Amniotic stem cell (primary cell): ENCODE results near the gene BTBD10.

Source experiments
- DNase-seq: peaks from one replicate; lab custom pipeline; 2025; lab: John Stamatoyannopoulos, UW

BTBD10 gene

GRCh38 chr11:13373216-13373615, 89.8 kb downstream of the BTBD10 start:
- DNase-seq, result no peak

DNA sequence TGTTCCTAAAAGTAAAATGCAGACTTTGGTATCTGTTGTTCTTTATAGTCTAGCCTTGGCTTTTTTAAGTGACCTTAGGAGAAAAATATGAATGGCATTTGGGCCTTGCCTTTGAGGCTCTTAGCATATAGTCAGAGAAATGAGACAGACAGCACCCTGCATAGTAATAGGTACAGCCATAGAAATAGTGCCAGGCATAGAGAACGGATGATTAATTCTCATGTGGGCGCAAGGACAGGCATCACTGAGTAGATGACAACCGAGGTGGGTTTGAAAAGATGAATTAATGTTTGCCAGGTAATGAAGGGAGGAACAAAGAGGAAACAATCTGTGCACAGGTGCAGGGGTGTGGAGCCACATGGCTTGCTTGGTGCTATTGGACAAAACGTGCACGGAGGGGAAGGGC, 95.0 kb downstream of the BTBD10 start:
- DNase-seq, result peak; percentile 3

DNA sequence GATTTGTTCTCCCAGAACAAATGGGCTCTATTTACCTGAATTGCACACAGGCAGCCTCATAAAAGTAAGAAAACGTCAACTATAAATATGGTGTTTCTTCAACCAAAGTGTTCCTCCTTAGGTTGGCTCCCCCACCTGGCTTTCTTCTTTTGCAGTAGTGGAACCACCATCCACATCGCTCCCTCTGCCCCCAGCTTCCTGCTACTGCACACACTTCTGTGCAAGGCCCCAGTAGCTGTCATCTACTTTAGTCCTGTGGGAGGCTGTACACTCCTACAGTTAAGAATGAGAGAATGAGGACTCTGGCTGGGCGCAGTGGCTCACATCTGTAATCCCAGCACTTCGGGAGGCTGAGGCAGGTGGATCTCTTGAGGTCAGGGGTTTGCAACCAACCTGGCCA, 95.9 kb downstream of the BTBD10 start:
- DNase-seq, result no peak

DNA sequence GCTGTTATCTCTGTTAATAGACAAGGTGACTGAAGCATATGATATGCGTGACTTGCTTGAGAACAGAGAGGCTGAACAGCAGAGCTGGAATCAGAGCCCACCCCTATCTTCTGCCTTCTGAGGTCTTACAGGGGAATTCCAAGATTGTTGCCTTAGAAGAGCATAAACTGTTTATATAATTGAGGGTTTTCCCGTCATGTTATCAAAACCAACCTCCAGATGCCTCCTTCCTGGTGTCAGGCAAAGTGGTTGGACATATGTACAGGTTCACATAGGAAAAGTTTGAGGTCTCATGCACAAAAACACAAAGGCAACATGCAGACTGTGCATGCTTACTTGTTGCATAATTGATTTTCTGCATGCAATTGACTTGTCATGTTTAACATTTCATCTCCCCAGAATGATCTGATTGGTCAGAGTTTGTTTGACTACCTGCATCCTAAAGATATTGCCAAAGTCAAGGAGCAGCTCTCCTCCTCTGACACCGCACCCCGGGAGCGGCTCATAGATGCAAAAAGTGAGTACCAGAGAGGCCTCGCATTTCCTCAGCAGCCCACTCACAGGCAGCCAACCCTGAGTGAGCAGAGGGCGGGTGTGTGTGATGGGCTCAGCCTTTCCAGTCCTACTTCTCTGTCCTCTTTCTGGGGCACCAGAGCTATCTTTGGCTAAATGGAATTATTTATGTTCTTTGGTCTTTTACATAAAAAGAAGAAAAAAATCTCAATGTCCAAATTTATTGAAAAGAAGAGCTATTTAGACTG, 96.6 kb downstream of the BTBD10 start:
- no peak for DNase-seq

DNA sequence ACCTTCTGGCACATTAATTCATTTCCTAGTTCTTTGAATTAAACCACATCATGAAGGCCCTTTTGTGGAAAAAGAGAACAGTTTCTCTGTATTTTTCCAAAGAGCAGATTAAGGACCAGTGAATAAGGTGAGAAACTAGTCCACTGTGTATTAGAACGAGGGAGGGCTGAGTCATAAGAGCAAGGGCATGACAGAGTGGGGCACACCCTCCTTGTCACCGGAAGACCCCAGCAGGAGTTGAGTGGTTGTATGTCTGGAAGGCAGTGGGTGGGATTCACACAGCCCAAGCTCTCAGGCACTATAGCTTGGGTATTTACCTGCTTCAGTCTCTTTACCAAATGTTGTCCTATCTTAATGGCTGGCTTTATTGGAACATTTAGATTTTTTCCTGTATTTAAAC, 98.6 kb downstream of the BTBD10 start:
- DNase-seq, result no peak

GRCh38 chr11:13362596-13363109, 100.4 kb downstream of the BTBD10 start:
- DNase-seq, result no peak

DNA sequence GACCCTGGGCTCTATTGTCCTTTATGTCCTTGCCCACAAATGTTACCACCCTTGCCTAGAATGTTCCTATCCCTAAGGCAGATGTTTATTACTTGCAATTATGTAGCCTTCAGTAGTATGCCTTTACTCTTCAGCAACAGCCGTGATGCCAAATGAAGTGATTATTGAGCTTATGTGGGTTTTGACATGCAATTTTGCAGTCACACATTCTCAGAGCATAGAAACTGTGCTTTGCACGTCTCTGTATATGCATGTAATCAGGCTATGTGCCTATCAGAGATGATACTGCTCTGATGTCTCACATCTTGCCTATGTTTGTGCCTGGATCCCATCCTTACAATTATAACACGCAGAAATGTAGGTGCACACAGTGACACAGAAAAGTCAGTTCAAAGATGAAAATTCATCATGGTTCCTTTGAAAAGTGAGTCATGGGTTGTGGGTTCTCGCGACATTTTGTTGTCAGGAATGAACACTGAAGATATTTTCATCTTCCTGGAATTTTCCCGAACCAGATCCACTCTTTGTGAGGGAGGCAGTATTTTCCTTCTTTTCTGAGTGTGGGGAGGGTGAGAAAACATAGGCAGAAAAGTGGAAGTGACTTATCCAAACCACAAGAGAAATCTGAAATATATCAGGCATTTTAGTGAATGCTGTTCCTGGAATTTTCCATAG, 104.3 kb downstream of the BTBD10 start:
- DNase-seq, result peak; percentile 5

GRCh38 chr11:13357232-13357631, 105.8 kb downstream of the BTBD10 start:
- no peak for DNase-seq

DNA sequence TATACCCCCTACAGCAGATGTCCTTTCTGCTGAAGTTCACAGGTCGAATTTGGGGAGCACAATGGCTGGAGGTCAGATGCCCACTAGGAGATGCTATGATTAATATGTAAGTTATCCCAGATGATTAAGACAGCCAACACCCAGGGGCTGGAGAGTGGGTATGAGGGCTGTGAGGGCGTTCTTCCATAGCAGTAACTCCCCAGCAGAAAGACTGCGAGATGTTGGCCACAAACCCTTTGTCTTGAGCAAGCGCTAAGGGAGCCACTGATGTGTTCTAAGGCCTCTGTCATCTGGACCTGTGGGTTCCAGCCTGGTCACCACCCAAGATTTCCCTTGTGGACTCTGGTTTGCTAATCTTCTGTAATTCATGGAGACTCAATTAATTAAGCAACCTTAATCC, 107.8 kb downstream of the BTBD10 start:
- DNase-seq, result no peak

DNA sequence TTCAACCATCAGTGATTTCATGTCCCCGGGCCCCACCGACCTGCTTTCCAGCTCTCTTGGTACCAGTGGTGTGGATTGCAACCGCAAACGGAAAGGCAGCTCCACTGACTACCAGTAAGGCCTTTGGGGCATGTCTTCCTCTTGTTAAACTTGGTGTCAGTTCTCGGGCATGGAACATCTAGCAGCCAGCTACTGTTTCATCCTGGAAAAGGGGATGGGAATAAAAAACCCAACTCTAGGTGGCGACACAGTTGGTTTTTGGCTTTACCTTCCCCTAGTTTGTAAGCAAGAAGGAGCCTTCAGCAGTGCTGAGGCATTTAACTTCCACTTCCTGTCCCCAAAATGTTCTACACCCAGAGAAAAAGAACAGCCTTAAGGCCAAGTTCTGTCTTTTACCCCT, 108.7 kb downstream of the BTBD10 start:
- no peak for DNase-seq

DNA sequence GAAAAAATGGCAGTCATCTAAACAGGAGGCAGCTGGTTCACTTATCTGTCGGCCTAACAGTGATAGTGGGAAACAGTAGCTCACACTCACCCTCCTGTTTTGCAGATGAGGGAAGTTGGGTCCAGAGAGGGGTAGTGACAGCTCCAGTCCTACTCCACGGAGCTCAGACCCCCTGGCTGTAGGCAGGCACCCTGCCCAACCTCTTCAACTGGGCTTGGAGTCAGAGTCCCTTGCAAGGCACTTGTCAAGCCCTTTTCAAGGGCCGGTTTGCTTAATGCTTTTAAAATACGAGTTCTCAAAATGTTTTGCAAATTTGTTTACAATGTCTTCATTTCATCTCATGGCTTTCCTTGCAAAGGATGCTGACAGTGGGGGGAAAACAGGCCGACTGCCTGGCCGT, 110.3 kb downstream of the BTBD10 start:
- no peak for DNase-seq

- no peak for DNase-seq
Observed at GRCh38 chr11:13349581-13349980, 113.4 kb downstream of the BTBD10 start.

DNA sequence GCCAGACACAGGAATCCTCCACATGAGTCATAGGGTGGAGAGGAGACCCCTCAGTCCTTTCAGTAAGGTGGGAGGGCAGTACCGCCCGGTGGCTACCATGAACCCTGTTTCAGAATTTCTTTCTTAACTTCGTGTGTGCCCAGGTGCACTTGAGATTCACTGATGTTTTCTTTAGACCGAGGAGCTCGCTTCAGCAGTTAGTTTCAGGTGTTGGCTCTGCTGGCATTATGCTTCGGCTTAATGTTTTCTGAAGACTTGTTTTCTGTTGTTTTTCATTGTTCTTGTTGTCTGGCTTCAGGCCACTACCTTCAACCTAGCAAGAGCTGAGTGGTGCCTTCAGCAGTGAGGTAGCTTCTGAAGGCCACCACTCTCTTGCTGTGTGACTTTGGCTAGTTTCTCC, 114.0 kb downstream of the BTBD10 start:
- DNase-seq, result no peak

- DNase-seq, result no peak
Observed at GRCh38 chr11:13348305-13348704, 114.7 kb downstream of the BTBD10 start.

DNA sequence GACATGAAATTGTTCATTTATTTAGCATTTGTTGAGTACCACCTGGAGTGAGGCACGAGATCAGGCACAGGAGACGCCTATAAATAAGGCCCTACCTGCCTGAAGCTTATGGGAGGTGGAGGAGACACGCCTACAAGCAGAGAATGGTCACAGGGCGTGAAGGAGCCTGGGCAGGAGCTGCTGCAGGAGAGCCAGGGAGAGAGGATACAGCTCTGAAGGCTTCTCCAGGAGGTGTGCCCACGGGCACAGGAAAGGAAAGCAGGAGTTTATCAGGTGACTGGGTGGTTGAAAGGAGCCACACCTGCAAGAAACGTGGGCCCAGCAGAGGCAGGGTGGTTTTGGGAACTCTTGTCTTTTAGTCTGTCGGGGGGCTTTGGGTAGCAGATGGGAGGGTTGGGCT, 115.1 kb downstream of the BTBD10 start:
- DNase-seq, result no peak

DNA sequence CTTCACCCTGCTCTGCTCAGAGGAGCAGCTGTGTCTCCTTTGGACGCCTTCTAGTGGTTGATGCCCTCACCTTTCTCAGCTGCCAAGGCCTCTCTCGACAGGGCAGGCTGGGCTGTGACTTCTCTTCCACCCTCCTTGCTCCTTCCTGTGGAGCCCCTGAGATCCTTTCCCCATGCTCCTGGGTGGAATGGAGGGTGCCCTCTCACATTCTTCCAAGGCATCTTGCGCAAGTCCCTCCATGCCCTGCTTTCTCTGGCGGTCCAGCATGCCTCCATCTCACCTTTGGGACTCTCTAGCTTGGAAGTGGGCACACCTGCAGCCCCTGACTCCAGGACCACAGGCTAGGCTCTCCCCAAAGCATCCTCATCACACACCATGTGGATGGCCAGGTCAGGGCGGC, 116.6 kb downstream of the BTBD10 start:
- DNase-seq, result no peak

- no peak for DNase-seq
Observed at GRCh38 chr11:13344818-13345217, 118.2 kb downstream of the BTBD10 start.

DNA sequence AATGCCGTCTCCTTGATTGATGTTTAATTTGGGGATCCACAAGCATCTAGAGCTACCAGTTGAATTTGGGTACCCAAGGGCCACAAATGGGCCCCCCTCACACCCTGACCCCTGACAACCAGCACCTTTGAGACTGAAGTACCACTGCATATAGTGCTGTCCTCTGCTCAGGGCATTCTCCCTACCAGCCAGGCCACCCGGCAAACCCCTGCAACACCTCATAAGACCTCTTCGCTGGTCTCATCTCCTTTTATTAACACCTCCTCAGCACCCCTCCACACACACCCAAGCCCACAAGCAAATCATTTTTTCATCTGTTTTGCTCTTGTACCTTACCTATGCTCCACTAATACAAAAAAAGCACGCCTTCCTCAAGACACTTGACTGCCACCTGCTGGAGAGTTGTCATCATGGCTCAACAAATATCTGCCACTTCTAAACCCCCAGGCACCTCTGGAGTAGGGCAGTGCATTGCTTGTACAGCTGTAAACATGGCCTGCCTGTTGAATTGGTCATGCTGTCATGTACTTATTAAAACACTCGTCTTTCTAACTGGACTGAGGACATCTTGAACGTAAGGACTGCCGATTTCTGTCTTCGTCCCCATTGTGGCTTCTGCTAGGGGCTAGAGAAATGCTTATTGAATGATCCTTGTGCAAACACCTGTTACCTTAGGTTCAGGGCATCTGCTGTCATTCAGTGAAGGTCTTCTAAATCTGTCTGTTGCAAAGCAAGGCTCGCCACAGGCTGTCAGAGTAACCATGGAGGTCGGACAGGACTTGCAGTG, 118.9 kb downstream of the BTBD10 start:
- peak; percentile 70 for DNase-seq

DNA sequence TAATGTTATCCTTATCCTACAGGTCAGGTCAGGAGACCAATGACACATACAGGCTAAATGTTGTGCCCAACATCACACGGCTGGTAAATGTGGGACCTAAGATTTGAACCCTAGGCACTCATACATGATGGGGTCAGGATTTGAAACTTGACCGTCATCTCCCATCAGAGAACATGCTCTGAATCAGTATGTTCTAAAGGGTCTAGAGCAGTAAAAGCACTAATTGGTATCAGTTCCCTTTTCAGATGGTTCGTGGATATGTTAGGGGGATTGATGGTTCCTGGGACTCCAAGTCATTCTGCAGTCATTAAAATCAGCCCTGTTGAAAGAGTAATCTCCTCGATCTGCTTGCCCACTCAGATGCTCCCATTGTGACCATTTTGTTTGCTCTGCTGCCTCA, 120.0 kb downstream of the BTBD10 start:
- DNase-seq, result no peak

GRCh38 chr11:13341026-13341425, 122.0 kb downstream of the BTBD10 start:
- DNase-seq, result no peak

GRCh38 chr11:13339195-13340153, 123.5 kb downstream of the BTBD10 start:
- DNase-seq, result peak; percentile 62
